Measurements from ENCODE around the gene IL19.

- no peak for TF ChIP-seq ATF3 (IDR thresholded peaks at IDR 0.05)
- no peak for TF ChIP-seq ATF3 (CRISPR knock-in tag; conservative IDR thresholded peaks at IDR 0.05)
- TF ChIP-seq GABPA (tag; conservative IDR thresholded peaks at IDR 0.05; ENCODE audit: low read depth) = no peak
- TF ChIP-seq NFYB (IDR thresholded peaks at IDR 0.05; ENCODE audit: extremely low read depth, insufficient read length) = no peak
- TF ChIP-seq SMARCC2 (IDR thresholded peaks at IDR 0.05; ENCODE audit: low read depth) = no peak
- no peak for TF ChIP-seq POLR2A (conservative IDR thresholded peaks at IDR 0.05)
- TF ChIP-seq JUN (IDR thresholded peaks at IDR 0.05; ENCODE audit: borderline replicate concordance, low read depth, low read length) = no peak
- TF ChIP-seq JUN (CRISPR knock-in tag; IDR thresholded peaks at IDR 0.05; ENCODE audit: borderline replicate concordance) = no peak
- TF ChIP-seq, protein P1, sequence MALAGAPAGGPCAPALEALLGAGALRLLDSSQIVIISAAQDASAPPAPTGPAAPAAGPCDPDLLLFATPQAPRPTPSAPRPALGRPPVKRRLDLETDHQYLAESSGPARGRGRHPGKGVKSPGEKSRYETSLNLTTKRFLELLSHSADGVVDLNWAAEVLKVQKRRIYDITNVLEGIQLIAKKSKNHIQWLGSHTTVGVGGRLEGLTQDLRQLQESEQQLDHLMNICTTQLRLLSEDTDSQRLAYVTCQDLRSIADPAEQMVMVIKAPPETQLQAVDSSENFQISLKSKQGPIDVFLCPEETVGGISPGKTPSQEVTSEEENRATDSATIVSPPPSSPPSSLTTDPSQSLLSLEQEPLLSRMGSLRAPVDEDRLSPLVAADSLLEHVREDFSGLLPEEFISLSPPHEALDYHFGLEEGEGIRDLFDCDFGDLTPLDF (CRISPR knock-in tag; IDR thresholded peaks at IDR 0.05) = no peak
- no peak for TF ChIP-seq RAD21 (CRISPR knock-in tag; conservative IDR thresholded peaks at IDR 0.05 in 1 of 2, IDR thresholded peaks at IDR 0.05 in 1 of 2)
- TF ChIP-seq HOXB6 (CRISPR knock-in tag; IDR thresholded peaks at IDR 0.05; ENCODE audit: borderline replicate concordance) = no peak
- no peak for TF ChIP-seq MAZ (CRISPR knock-in tag; conservative IDR thresholded peaks at IDR 0.05 in 1 of 2, IDR thresholded peaks at IDR 0.05 in 1 of 2)
Observed at GRCh38 chr1:206760590-206760989, 10.0 kb upstream of the IL19 start.

All from K562 (cell line).